GM18502 (cell line): Measurements from ENCODE around the gene HIP1R.
A peak's percentile ranks its signal among the peaks of the same experiment; 100 is the strongest.
"Not testable (repeated sequence)": the region's sequence is repeated elsewhere in the genome, so short reads cannot be mapped to it uniquely, and the experiment has no call there.

Experiments used
- ATAC-seq: cut with Tn5 transposase; IDR thresholded peaks from one replicate; pipeline ENCODE4 v1.9.1; 2021; ENCODE audit warnings: mild to moderate bottlenecking; ENCODE audit not compliant: unreplicated experiment, poor library complexity

Gene HIP1R

GRCh38 chr12:122871851-122872780 is 36.9 kb downstream of the HIP1R start:
- ATAC-seq: peak; percentile 43

GRCh38 chr12:122872815-122873361 is 37.6 kb downstream of the HIP1R start:
- no peak for ATAC-seq

DNA sequence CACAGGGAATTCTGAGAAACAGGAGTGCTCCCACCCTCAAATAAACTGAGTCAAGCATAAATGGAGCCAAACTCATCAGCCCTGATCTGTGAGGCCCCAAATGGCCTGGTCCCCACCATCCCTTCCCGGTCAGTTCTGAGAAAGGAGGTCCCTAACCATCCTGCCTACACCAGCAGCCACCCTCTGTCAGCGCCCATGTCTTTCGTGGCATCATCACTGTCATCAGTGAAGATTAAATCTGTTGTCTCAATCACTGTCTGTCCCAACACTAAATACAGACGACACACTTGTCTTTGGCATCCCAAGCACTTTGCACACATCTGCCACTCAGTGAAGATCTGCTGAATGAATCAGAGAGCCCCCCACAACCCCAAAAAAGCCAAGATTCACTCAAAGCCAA is 38.3 kb downstream of the HIP1R start:
- ATAC-seq: no peak

- no peak for ATAC-seq
Observed at GRCh38 chr12:122874081-122874480, 38.8 kb downstream of the HIP1R start.

- ATAC-seq: peak; percentile 72
Observed at GRCh38 chr12:122875590-122876220, 40.4 kb downstream of the HIP1R start.

- not testable (repeated sequence) for ATAC-seq
Observed at GRCh38 chr12:122876281-122876680, 41.0 kb downstream of the HIP1R start.

DNA sequence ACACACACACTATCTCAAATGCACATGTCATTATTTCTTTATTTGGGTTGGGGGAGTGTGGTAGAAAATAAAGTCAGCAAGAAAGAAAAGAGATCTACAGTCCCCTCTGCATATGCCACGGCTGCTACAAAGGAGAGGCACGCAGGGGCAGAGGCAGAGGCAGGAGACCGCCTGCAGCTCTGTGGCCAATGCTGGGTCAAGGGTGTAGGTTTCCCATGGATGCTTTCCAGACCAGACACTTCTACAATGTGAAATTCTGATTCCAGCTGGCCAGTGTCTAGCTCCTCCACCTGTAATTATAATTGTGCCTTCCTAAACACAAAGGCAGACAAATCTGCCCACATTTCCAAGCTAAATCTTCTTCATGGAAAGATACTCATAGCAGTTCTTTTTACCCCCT is 41.5 kb downstream of the HIP1R start:
- ATAC-seq: no peak

GRCh38 chr12:122878780-122879612 is 43.7 kb downstream of the HIP1R start:
- ATAC-seq: no peak

- no peak for ATAC-seq
Observed at GRCh38 chr12:122880155-122880667, 45.0 kb downstream of the HIP1R start.

DNA sequence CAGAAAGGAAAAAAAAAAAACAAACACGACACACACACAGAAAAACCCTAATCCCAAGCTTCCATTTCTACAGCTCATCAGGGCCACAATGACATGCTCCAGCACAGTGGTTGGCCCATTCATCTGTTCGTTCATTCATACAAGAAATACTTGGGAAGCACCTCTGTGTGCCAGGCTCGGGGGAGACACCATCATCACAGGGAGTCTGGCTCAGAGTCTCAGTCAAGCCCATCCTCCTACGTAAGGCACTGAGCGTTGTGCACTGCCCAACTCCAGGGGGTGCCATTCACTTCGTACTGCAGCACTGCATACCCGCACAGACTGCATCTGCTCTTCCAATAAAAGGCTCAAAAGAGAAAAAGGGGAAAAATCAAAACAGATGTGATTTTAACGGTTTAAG is 45.4 kb downstream of the HIP1R start:
- no peak for ATAC-seq

GRCh38 chr12:122882908-122883558 is 47.8 kb downstream of the HIP1R start:
- ATAC-seq: no peak

DNA sequence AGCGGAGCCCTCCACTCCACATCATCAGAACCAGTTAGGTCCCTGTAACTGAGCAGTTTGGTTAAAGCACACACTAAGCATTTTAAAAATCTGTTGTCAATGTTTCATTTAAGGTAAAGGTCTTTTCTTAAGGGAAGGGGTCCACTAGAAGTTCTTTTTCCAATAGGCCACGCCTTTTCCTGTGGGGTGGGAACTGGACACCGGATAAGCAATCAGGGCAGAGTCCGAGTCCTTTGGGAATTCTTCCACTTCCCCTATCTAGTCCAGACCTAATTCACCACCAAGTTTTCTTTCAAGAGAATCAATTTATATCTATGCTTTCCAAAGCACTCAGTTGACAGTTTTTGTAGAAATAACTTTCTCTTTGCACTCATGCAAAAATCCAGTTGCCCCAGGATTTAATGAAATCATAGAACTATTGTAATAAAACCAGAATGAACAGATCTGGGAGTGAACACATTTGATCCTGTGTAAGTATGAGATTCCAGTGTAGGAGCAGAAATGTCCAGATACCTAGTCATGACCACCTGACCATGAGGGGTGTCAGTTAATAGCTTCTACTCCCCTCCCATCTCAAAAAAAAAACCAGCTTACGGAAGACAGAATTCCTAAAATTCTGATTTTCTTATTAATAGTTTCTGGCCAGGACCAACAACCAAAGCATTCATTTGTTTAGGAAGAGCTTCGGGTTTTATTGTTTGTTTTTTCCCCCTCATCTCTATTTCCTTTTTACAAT is 49.0 kb downstream of the HIP1R start:
- ATAC-seq: no peak

DNA sequence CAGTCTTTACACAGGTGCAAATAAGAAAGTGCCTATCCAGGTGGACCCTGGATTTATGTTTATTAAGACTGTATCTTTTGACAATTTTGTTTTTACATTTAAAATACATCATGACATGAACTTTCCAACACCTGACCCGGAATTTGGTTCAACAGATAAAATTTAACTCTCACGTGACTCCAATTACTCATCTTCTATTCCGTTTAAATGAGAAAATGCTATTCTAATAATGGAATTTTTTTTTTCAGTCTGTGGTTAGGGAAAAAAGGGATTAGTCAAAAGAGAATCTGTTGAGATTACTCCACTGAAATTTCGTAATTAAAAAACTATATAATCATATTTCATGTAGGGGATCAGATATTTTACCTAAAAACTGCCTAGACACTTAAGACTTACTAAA is 49.6 kb downstream of the HIP1R start:
- no peak for ATAC-seq

- no peak for ATAC-seq
Observed at GRCh38 chr12:122886161-122886560, 50.9 kb downstream of the HIP1R start.

GRCh38 chr12:122886851-122887818 is 51.9 kb downstream of the HIP1R start:
- peak; percentile 82 for ATAC-seq

DNA sequence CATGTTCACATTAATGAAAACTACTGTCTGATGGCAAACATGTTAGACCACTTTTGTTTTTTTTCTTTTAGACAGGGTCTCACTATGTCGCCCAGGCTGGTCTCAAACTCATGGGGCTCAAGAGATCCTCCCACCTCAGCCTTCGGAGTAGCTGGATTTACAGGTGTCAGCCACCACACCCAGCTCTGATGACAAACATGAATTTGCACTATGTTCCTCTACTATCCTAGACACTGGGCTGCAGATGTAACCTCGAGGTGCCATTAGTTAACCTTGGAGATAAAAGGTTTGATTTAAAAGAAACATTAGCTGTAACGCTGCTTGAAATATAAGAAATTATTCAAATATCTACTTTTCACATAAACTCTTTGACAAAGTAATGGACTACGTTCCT is 52.6 kb downstream of the HIP1R start:
- peak; percentile 31 for ATAC-seq

- no peak for ATAC-seq
Observed at GRCh38 chr12:122888232-122888752, 53.0 kb downstream of the HIP1R start.
